Endothelial cell of umbilical vein (primary cell): ENCODE results near the gene ITGA11.

Source experiments
- MYC ChIP-seq: IDR thresholded peaks from one replicate; pipeline ENCODE4 v1.6.1; 2011; ENCODE audit warnings: mild to moderate bottlenecking, low read depth, low read length
- POLR2A ChIP-seq: IDR thresholded peaks from 2 replicates; pipeline ENCODE4 v1.6.1; 2012; ENCODE audit warnings: low read depth, mild to moderate bottlenecking, control low read depth, low read length
- POLR2AphosphoS5 ChIP-seq: IDR thresholded peaks from 2 replicates; pipeline ENCODE4 v1.6.1; 2012; ENCODE audit warnings: low read depth, mild to moderate bottlenecking, control low read depth, low read length, moderate library complexity; ENCODE audit not compliant: insufficient read depth
- TF ChIP-seq, protein P1 (sequence below), 2 donors: IDR thresholded peaks; 1 replicate in 1 of 2; 2 replicates in 1 of 2; pipeline ENCODE4 v1.5.1; 2011; ENCODE audit warnings: low read length in 2 of 2, mild to moderate bottlenecking in 2 of 2, moderate library complexity in 2 of 2, control low read depth in 1 of 2, inconsistent platforms in 1 of 2, low read depth in 1 of 2; ENCODE audit not compliant: insufficient read depth in 1 of 2; ENCODE audit errors: extremely low read depth in 1 of 2
- TF ChIP-seq, protein P2 (sequence below): IDR thresholded peaks from 2 replicates; pipeline ENCODE4 v1.6.1; 2011; ENCODE audit not compliant: insufficient read depth, insufficient read length

DNA sequence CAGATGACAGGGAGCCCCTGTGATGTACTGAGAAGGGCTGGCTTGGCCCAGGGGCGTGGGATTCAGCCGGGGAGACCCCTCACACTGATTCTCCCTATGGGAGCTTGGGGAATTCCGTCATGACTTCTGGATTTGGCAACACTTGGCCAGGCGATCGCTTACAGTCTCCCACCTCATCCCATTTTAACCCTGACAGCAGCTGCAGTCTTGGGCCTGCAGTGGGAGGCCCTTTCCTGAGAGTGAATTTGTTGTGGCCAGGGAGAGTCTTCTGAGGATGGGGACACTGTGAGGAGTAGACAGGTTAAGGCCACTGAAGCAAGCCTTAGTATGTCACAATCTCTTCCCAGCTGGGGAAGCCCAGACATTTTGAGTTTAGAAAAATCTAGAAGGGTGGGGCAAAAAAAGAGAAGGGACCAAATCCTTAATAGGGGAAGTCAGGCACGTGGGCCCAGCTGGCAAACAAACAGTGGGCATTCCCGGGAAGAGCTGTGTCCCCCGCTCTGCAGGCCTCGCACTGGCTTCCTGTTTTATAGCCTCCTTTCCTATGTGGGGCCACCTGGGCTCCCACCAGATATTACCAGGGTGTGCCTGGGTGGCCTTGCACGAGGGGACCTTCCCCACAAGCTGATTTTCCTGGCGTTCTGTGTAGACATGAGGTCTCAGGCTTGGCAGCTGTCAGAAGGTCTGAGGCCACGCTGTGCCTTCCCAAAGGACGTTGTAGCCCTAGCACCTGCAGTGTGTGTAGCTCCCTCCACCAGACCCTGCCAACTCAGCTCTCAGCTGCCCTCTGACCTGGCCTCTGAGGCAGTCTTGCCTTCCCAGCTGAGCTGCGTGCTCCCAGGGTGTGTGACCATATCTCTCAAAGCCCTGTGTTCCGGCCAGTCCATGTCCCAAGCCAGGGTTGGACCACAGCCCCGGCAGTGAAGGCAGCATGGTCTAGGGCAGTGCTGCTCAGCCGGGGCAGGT lies 89.9 kb downstream of the ITGA11 start:
- TF ChIP-seq POLR2AphosphoS5: no peak
- TF ChIP-seq, protein P1, sequence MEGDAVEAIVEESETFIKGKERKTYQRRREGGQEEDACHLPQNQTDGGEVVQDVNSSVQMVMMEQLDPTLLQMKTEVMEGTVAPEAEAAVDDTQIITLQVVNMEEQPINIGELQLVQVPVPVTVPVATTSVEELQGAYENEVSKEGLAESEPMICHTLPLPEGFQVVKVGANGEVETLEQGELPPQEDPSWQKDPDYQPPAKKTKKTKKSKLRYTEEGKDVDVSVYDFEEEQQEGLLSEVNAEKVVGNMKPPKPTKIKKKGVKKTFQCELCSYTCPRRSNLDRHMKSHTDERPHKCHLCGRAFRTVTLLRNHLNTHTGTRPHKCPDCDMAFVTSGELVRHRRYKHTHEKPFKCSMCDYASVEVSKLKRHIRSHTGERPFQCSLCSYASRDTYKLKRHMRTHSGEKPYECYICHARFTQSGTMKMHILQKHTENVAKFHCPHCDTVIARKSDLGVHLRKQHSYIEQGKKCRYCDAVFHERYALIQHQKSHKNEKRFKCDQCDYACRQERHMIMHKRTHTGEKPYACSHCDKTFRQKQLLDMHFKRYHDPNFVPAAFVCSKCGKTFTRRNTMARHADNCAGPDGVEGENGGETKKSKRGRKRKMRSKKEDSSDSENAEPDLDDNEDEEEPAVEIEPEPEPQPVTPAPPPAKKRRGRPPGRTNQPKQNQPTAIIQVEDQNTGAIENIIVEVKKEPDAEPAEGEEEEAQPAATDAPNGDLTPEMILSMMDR (IDR thresholded peaks at IDR 0.05; ENCODE audit: extremely low read depth in 1 of 2, insufficient read depth in 1 of 2, low read depth in 1 of 2, low read length in 2 of 2): no peak
- no peak for TF ChIP-seq MYC
- TF ChIP-seq, protein P2, sequence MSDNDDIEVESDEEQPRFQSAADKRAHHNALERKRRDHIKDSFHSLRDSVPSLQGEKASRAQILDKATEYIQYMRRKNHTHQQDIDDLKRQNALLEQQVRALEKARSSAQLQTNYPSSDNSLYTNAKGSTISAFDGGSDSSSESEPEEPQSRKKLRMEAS: no peak
- TF ChIP-seq POLR2A: no peak
